GM18499 (cell line): Measurements from ENCODE around the gene THNSL1.
"Not testable (repeated sequence)": the region's sequence is repeated elsewhere in the genome, so short reads cannot be mapped to it uniquely, and the experiment has no call there.

Experiments used
- ATAC-seq: cut with Tn5 transposase; IDR thresholded peaks from one replicate; pipeline ENCODE4 v1.9.1; 2021; ENCODE audit warnings: moderate number of reproducible peaks; ENCODE audit not compliant: insufficient read depth, unreplicated experiment

Gene THNSL1

GRCh38 chr10:24993237-24993958 is 23.0 kb upstream of the THNSL1 start:
- ATAC-seq, result no peak

GRCh38 chr10:24995072-24995471 is 21.3 kb upstream of the THNSL1 start:
- ATAC-seq, result no peak

GRCh38 chr10:24998044-24998443 is 18.4 kb upstream of the THNSL1 start:
- no peak for ATAC-seq

GRCh38 chr10:25011591-25011990 is 4.8 kb upstream of the THNSL1 start:
- ATAC-seq, result not testable (repeated sequence)

GRCh38 chr10:25014579-25014978 is 1.8 kb upstream of the THNSL1 start:
- no peak for ATAC-seq

GRCh38 chr10:25015828-25016375 is 510 bp upstream of the THNSL1 start, which contains the start of gene ENKUR:
Gene ENKUR, minus strand, starts transcription at chr10:25016158. Its CDS starts 222 bp downstream, at chr10:25015936.
- ATAC-seq, result peak; percentile 49

GRCh38 chr10:25017154-25017590 is 760 bp downstream of the THNSL1 start:
- no peak for ATAC-seq

- ATAC-seq, result no peak
These were observed 1.2 kb downstream of the THNSL1 start for GRCh38 chr10:25017661-25018060.

GRCh38 chr10:25018703-25019102 is 2.3 kb downstream of the THNSL1 start:
- ATAC-seq, result no peak

- no peak for ATAC-seq
These were observed 6.9 kb downstream of the THNSL1 start for GRCh38 chr10:25023278-25023677.

- ATAC-seq, result no peak
These were observed 8.1 kb downstream of the THNSL1 start for GRCh38 chr10:25024528-25024927.

- ATAC-seq, result no peak
These were observed 10.1 kb downstream of the THNSL1 start for GRCh38 chr10:25026463-25026862.

GRCh38 chr10:25028711-25029110 is 12.3 kb downstream of the THNSL1 start:
- no peak for ATAC-seq

GRCh38 chr10:25029519-25029918 is 13.1 kb downstream of the THNSL1 start:
- no peak for ATAC-seq

GRCh38 chr10:25036381-25036780 is 20.0 kb downstream of the THNSL1 start:
- peak; percentile 83 for ATAC-seq

- ATAC-seq, result no peak
These were observed 21.9 kb downstream of the THNSL1 start for GRCh38 chr10:25038325-25038724.

- no peak for ATAC-seq
These were observed 23.1 kb downstream of the THNSL1 start for GRCh38 chr10:25039531-25039930.

GRCh38 chr10:25046641-25047040 is 30.2 kb downstream of the THNSL1 start:
- ATAC-seq, result no peak

- no peak for ATAC-seq
These were observed 30.7 kb downstream of the THNSL1 start for GRCh38 chr10:25047088-25047487.

- ATAC-seq, result no peak
These were observed 31.3 kb downstream of the THNSL1 start for GRCh38 chr10:25047591-25048301.

- ATAC-seq, result no peak
These were observed 32.0 kb downstream of the THNSL1 start for GRCh38 chr10:25048450-25048849.
